ENCODE results near the gene RPAP3. TPM values are rescaled to one million over a fixed set of nuclear protein-coding genes. Genes with fewer than 3 reads are reported as not detected.
"Not testable (repeated sequence)": the region's sequence is repeated elsewhere in the genome, so short reads cannot be mapped to it uniquely, and the experiment has no call there.

Gene RPAP3
- total RNA-seq, 1 donor from 2014 or later: 39.9 TPM

- H3K4me1 Mint-ChIP-seq (ENCODE audit: unreplicated experiment): peaks cover 10% of the 10 kb centered on the region
- H3K27me3 Mint-ChIP-seq: no peaks in the 10 kb centered on the region
- no peak overlapping the region for H3K4me3 Mint-ChIP-seq
- peaks cover 9% of the 10 kb centered on the region for H3K36me3 Mint-ChIP-seq
- H3K9me3 Mint-ChIP-seq: no peaks in the 10 kb centered on the region
- peak overlapping the region; percentile 12 for H3K27ac Mint-ChIP-seq
- DNase-seq (ENCODE audit: extremely low spot score, unreplicated experiment): no peak
- TF ChIP-seq, protein P1, sequence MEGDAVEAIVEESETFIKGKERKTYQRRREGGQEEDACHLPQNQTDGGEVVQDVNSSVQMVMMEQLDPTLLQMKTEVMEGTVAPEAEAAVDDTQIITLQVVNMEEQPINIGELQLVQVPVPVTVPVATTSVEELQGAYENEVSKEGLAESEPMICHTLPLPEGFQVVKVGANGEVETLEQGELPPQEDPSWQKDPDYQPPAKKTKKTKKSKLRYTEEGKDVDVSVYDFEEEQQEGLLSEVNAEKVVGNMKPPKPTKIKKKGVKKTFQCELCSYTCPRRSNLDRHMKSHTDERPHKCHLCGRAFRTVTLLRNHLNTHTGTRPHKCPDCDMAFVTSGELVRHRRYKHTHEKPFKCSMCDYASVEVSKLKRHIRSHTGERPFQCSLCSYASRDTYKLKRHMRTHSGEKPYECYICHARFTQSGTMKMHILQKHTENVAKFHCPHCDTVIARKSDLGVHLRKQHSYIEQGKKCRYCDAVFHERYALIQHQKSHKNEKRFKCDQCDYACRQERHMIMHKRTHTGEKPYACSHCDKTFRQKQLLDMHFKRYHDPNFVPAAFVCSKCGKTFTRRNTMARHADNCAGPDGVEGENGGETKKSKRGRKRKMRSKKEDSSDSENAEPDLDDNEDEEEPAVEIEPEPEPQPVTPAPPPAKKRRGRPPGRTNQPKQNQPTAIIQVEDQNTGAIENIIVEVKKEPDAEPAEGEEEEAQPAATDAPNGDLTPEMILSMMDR (conservative IDR thresholded peaks at IDR 0.05): peak; percentile 81
Observed at GRCh38 chr12:47651368-47652254, 54.2 kb downstream of the RPAP3 start.

- Mint-ChIP-seq H3K4me3 (no peak overlapping the region), H3K27ac (no peak overlapping the region), H3K9me3 (no peaks in the 10 kb centered on the region), H3K27me3 (no peaks in the 10 kb centered on the region), H3K4me1 (ENCODE audit: unreplicated experiment) (peaks cover 10% of the 10 kb centered on the region), H3K36me3 (peaks cover 9% of the 10 kb centered on the region)
- TF ChIP-seq, protein P1 (conservative IDR thresholded peaks at IDR 0.05): no peak
- DNase-seq (ENCODE audit: extremely low spot score, unreplicated experiment): no peak
Observed at GRCh38 chr12:47650469-47650868, 55.4 kb downstream of the RPAP3 start.

GRCh38 chr12:47649381-47649780, 56.4 kb downstream of the RPAP3 start:
- Mint-ChIP-seq H3K27me3 (no peaks in the 10 kb centered on the region), H3K4me1 (ENCODE audit: unreplicated experiment) (peaks cover 10% of the 10 kb centered on the region), H3K4me3 (no peak overlapping the region), H3K9me3 (no peaks in the 10 kb centered on the region), H3K27ac (no peak overlapping the region), H3K36me3 (peaks cover 11% of the 10 kb centered on the region)
- TF ChIP-seq, protein P1 (conservative IDR thresholded peaks at IDR 0.05): no peak
- no peak for DNase-seq (ENCODE audit: extremely low spot score, unreplicated experiment)

DNA sequence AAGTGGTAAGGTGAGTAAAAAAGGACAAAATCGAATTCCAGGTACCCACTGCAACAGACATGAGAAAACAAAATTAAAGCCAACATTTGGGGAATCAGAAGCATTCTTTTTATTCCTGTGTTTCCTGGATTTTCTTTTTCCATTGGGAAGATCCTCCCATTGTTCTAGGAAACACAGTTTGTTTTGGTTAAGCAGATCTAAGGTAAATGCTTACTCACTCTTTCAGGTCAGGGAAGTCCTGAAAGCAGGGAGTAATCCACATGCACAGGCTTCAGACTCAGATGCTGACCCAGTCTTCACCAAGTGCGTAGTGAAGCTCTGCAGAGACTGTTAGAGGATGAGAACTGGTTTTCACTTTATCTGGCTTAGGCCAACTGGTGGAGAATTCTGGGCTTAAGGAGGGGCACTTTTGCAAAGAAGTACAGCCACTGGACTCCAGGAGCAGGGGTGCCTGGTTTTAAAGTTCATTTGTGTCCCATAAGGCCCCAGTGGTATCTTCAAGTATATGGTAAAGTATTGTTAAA, 57.7 kb downstream of the RPAP3 start:
- Mint-ChIP-seq H3K9me3 (no peaks in the 10 kb centered on the region), H3K4me1 (ENCODE audit: unreplicated experiment) (peaks cover 10% of the 10 kb centered on the region), H3K4me3 (no peak overlapping the region), H3K27me3 (no peaks in the 10 kb centered on the region), H3K36me3 (peaks cover 11% of the 10 kb centered on the region), H3K27ac (no peak overlapping the region)
- TF ChIP-seq, protein P1 (conservative IDR thresholded peaks at IDR 0.05): no peak
- no peak for DNase-seq (ENCODE audit: extremely low spot score, unreplicated experiment)

- DNase-seq (ENCODE audit: extremely low spot score, unreplicated experiment); H3K4me1 Mint-ChIP-seq (ENCODE audit: unreplicated experiment); H3K27ac Mint-ChIP-seq; H3K27me3 Mint-ChIP-seq; H3K4me3 Mint-ChIP-seq: not testable (repeated sequence)
- peaks cover 28% of the 10 kb centered on the region for H3K9me3 Mint-ChIP-seq
- peaks cover 64% of the 10 kb centered on the region for H3K36me3 Mint-ChIP-seq
Observed at GRCh38 chr12:47642310-47642709, 63.5 kb downstream of the RPAP3 start.
